ENCODE data around the gene DLG2.

The DLG2 gene

DNA sequence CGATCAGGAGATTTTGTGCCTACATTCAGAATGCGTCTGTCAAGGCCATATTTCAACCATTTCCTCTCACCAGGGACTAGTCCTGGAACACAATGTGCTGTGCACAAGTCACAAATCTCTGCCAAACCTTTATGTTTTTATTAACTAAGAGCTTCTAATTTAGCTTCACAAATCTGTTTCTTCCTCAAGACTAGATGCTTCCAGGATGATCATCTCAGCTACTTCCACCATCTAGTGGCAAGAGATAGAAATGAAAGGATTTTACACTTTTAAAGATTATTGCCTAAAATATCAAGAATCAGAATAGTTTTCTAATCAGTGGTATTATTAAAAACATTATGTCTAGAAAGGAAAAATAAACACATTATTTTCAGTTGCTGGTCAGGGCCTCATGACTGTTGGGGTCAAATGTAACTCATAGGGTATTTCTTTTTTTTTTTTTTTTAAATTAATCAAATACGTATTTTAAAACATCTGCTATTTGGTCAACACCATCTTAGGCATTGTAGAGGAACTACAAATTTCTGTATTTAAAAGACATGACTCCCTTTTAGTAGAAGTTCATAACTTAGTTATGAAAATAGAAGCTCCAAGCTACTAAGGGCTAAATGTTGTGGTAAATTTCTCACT is 1102.6 kb downstream of the DLG2 start:
- no peak for DNase-seq

DNA sequence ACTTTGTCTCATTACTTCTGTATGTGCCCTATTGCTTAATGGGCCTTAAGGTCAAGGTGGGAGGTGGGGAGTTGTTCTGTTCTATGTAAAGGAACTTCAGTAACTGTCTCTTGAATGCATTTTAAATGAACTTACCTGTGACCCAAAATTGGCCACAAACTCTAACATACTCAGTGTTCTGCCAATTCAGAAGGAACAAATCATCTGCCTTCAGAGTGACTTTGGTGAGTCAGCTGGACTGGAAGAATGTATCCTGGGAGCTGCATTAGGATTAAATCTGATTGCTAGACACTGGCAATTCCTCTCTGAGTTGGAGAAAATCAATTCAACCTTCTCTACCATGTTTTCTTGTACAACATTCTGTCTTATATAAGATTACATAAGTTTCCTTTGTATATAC is 1104.8 kb downstream of the DLG2 start:
- no peak for DNase-seq

DNA sequence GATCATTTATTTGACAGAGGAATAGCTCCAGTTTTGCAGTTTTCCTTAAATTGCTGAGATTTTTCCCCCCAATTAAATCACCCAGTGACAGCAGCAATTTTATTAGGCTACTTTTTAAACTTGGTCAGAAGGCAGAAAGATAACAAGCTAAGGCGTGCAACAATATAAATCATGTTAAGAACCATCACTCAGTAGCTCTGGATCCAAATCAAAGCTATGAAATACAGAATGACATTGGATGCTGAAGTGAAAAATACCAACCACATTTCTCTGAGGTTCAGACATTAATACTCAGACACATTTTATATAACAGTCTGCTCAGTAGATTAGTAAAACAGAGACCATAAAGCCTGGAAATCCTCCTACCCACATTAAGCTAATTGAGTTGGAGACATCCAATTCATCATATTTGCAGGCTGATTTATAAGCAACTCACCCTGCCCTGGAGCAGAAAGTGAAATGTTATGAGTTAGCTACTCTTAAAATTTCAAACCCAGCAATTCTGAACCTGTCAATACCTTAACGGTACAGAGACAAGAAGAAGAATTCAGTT is 1108.4 kb downstream of the DLG2 start:
- no peak for DNase-seq

DNA sequence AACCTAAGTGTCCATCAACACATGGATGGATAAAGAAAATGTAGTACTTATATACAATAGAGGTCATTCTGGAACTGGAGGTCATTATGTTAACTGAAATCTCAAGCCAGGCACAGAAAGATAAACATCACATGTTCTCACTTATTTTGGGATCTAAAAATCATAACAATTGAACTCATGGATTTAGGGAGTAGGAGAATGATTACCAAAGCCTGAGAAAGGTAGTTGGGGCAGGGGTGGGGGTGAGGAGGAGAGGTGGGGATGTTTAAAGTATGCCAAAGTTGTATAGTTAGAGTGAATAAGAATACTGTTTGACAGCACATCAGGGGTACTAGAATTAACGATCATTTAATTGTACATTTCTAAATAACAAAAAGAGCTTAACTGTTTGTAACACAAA is 1112.7 kb downstream of the DLG2 start:
- DNase-seq: no peak

DNA sequence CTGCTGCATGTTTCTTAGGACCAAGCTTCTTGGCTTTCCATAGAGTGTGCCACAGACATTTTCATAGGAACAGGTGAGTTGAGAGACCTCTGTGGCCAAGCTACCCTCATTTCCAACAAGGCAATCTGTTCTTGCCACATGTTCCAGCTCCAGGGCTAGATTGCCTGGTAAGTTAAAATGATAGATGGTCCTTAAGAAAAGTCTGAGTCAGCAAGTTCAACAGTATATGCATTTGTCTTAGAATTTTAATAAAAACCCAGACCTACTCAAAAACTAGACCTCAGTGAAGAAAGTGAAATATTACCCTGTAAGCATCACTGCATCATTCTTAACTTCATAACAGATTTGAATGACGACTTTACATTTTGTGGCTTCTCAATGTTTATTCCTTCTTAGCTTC is 1123.6 kb downstream of the DLG2 start:
- no peak for DNase-seq

DNA sequence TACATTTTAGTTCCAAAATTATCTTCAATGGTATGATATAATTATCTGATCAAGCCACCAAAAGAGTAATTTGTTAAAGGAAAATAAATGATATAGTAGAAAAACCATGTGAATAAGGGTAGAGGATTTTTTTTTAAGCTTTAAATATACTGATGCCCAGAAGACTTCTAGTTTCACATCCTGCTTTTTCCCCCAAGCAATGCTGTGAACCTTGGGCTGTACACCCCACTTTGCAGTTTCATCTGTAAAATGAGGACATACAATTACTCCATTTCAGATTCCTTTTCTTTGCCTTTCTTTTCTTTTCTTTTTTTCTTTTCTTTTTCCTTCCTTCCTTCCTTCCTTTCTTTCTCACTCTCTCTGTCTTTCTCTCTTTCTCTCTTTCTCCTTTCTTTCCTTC is 1125.4 kb downstream of the DLG2 start:
- no peak for DNase-seq

DNA sequence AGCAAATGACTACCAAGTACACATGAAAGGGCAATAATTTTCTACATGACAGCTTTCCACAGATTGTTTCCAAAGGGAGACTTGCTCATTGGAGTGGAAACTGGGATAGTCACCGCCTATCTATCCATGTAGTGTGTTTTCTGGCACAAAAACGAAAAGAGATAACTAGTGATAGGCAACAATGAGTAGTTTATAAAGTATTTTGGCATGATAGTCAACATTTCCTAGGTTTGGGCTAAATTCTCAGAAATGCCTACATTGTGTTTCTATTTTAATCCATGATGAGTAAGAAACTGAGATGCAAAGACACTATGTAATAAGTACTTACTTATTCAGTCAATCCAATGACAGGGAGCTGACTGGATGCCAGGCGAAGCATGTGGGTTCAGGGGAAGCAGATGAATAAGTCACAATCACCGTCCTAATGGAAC is 1129.1 kb downstream of the DLG2 start:
- no peak for DNase-seq

DNA sequence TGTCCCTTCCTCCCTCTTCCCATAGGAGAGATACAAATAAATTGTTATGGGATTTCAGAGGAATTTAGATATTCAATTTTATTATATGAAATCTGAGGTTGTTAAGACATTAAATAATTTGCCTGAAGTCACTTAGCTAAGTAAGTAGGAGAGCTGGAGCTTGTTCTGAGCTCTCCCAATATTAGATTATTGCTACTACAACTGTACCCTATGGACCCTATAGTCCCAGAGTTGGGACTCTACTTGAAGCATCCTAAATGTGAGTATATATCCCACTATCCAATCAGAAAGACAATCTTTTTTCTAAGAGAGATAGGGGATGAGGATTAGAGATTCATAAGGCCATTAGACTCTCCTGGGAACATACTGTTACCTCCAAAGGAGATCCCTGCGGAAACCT is 1130.0 kb downstream of the DLG2 start:
- DNase-seq: no peak

DNA sequence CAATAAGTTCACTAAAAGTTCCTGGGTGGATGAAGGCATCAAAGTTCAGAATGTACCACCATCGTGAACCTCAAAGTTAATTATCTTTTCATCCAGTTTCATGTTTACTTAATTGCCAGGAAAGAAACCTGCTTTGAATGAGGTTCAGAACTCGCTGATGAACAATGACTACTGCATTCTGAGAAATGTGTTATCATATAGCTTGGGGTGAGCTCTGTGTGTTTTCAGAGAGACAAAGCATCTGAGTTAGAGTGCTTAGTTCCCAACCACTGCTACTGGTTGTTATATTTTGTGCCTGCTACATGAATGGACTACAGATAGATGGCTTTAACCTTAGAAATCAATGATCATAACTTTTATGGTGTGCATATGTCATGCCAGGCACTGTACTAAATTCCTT is 1131.0 kb downstream of the DLG2 start:
- DNase-seq: no peak

DNA sequence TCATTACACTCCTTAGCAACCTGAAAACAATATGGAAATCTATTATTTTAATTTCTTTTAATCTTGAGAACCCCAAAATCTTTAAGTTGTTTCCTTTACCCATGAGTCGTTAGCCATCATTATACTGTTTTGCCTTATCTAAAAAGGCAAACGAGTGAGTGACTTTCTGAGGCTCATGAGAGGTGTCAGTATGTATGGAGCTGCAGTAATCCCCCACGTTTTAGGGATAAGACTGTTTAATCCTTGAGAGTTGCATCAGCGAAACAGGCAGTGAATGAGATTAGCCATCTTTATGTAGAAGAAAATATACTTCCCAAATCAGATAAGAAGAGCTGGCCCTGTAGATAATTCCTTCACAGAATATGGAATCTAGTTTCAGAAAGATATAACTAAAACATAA is 1147.0 kb downstream of the DLG2 start:
- DNase-seq: no peak

DNA sequence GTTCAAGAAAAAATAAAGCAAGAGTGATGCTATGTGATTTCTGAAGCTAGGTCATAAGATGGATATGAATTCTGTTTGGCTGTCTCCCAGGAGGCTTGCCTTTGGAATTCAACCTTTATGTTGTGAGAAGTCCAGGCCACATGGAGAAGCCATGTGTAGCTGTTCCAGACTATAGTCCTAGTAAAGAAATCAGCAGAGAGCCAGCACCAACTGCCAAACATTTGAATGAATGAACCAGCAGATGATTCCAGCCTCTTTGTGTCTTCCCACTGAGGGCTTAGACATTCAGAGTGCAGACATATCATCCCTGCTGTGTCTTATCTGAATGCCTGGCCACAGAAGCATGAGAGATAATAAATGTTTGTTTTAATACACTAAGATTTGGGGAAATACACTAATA is 1150.6 kb downstream of the DLG2 start:
- DNase-seq: no peak

DNA sequence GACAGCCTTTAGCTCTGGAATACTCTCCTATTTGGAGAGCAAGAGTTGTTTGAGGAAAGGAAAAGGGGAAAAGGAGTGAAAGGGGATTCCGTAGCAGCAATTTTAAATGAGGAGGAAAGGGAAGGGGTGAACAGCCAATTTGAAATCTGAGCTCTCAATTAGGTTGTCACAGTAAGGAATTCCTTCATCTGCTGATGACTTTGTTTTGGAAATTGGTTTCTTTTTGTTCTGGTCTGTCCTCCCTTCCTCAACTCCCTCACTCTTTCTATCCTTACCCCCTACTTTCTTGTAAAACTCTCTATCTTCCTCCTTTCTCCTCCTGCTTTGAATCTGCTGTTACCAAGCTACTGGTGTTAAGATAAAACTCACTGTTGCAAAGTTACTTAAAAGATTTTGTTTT is 1155.6 kb downstream of the DLG2 start:
- no peak for DNase-seq

DNA sequence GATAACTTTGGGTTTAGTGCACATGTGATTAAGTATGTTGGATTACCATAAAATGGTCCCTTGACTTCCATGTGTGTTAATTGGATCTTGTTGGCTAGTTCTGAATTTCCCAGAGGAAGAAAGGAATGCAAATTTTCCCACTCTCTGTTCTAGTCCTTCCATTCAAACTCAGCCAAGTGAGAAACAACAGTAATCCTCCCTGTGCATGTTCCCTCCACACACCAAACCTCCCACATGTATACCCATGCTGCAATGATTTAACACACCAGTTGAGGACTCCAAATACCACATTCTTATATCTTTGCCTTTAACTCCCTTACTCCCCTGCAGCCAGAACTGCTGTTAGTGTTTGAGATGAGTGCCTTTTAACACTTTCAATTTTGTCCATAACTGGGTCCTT is 1158.9 kb downstream of the DLG2 start:
- DNase-seq: no peak

DNA sequence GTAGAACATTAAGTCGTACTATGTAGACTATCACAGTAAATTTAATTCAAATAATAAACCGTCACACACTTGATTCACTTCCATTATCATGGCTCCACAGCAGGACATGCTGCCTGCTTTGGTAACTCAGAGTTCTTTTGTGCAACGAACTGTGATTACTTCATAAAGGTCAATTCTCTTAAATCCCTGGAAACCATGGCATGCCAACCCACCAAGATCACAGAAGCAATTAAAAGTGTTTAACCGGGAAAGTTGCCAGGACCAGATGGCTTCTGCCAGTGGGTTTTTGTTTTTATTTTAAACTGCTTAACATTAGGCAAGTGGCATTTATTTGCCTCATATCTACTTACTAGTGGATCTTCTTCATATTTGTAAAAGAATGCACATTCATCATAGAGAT is 1162.1 kb downstream of the DLG2 start:
- no peak for DNase-seq

DNA sequence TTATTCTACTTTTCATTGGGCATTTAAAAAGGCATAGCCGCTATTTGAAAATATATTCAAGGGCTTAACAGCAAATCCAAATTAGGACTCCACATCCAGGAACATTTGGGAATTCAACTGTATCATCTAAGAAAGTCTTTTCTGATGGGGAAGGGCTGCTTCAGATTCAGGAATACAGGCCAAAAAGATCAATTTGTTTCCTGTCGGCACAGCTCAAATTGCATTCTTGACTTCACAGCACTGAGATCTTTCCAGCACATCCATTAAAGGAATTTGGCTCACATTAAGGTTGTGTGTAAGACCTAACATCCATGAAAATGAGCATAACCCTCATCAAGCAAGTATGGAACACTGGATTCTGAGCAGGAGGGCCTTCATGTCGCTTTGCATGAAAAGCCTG is 1171.5 kb downstream of the DLG2 start:
- DNase-seq: no peak

DNA sequence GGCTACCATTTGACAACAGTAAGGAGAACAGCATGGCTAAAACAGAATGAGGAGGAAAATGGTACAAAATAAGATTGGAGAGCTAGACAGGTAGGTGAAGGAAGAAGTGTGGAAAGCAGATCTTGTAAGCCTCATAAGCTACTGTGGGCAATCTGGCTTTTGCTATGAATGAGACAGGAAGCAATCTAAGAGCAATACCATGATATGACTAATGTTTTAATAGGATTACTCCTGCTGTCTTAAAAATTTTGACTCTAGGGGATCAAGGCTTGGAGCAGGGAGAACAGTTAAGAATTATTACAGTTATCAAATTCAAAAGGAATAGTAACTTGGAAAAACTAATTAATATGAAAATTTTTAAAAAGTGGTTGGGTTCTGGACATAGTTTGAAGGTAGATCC is 1174.9 kb downstream of the DLG2 start:
- no peak for DNase-seq

DNA sequence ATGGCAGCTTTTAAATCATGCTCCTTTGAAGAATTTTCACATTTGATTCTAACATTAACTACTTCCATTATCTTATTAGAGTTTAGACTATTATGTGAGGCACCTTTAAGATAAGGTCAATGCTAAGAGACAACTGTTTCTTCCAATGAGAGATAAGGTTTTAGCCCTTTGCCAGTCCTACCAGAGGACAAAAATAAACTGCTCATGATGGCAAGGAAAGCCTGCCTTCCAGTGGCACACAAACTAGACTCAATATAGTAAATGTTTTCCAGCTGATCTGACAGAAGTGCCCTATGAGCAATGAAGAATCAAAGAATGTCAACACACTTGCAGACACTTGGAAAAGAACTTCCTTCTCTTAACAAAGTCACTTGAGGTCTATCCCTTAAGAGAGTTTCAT is 1188.6 kb downstream of the DLG2 start:
- no peak for DNase-seq

DNA sequence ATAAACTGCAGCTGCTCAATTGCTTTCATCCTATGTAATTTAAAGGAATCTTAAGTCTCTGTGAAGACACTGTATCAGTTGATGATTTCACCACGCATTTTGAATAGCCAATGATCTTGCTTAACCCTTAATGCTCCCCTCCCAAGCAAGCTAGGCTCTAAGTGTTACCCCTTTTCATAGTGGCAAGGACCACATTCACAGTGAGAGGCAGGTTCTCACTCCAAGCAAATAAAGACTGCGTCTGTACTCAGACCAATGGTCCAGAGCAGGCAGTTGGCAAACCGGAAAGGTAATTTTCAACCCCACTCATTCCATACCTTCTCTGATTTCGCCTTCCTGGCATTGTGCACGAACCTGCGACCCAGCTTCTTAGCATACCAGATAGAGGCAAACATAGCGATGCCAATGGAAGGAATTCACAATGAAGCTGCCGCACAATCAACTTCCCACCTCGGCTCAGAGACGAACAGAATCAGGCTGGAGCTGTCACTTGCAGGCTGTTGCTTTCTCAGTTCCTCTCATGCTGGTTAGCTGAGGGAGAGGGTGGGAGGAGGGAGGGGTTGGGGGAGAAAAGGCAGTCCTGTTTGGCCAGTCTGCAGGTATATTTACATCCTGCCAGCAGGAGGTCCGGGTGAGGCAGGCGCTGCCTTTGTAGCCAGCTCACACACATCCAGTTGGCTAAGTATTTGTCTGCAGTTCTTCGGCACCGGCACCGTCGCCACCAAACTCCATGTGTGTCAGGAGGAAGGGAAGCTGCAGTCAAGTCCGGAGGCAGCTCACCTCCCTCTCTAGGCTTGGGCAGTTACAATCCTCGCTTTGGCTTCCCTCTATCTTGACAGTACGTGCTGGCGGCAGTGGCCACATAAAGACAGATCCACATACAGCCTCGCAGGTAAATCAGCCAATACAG is 1189.8 kb downstream of the DLG2 start:
- no peak for DNase-seq

DNA sequence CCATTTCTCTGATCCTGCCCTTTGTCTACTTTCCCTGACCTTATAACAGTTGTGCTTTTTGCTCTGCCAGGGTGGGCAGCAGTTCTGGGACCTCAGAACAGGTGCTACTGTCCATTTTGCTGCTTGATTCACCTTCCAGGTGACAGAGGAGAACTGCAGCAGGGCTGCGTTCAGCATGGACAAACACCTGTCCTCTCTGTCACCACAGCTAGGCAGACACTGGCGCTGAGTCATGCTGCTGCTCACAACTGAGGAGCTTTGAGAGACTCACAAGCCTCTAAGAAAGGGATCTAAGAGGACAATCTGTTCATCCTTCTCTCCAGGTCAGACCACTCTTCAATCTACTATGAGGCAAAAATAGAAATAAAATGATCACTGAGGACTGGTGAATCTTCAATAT is 1196.5 kb downstream of the DLG2 start:
- DNase-seq: no peak

DNA sequence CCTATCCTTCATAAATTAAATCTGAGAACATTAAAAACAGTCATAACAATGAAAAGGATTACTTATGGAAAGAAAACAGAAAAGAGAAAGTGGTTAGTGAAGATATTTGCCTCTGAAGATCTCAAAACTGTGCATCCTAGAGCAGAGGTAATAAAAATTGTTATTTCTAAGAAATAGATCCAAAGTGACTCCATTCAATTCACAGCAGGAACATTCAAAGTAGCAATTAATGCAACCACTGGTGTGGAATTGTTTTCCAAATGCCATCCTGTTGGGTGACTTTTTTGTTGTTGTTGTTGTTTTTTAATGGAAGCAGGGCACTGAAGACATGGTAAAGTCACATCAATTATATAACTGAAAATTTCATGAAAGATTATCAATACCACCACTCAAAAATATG is 1201.5 kb downstream of the DLG2 start:
- DNase-seq: no peak

DNA sequence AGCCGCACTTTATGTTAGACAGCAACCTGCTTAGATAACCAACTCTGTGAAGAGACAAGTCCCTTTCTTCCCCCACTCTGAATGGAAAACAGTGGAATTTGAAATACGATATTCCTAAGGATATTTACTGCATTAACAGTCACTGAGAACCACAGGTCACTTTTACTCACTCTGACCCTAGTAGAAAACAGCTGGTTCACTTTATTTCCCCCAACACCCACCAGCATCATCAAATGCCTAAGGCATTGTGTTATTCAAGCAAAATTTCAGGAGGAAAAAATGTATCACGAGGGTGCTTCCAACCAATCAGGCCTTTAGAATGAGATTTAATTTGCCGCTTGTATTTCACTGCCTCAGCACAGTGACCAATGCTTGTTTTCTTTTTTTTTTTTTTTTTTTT is 1206.9 kb downstream of the DLG2 start:
- no peak for DNase-seq

DNA sequence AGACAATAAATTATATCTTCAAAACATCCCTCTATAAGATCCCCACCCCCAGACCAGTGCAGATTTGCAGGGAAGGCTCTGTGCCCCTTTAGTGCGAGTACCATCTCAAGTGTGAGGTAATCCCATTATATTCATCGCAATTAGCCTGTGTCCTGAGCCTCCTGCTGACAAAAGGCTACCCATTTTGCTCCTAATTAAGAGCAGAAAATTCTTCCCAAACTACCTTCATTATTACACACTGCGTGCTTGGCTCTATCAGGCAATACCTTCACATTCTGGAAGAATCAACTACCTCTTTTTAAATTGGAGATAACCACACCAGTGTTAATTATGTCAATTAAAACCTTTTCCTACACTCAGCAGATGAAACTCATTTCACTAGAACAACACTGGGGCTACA is 1207.5 kb downstream of the DLG2 start:
- no peak for DNase-seq

DNA sequence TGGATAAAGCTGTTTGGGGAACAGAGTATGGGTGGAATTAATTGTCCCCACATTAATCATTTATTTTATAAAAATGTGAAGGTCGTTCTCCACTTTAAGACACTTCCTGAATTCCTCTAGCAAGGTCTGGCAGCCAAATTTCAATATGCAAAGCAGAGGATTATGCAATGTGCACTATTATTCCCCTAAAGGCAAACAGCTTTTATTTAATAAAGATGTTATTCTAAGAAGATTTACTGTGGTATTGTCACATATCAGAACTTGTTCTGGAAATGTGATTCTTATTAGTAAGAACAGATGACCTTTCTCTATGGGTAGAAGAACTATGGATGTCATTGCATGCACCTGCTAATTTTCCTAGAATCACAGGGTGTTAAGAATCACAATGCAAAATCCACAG is 1212.2 kb downstream of the DLG2 start:
- no peak for DNase-seq

DNA sequence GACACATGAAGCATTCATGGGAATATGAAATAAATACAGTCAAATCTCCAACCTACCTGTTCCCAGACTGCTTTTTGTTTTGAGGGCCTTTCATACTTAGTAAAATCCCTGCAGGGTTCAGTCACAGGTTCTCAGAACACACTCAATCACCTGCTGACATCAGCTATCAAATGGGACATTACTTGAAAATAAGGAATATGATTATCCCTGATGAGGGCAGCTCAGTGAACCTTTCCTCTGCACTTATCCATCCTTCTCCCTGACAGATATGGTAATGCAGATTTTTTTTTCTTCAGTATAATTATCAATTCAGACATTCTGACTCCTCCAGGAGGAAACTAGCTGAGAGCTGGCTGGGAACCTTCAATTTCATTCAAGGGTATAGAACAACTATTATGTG is 1213.6 kb downstream of the DLG2 start:
- no peak for DNase-seq

All from CD4-positive, alpha-beta T cell treated with Interferon alpha-2 for 1 hour (primary cell).